ENCODE data around the gene GPR107.

GPR107 gene

GRCh38 chr9:130029223-130029973, 24.3 kb upstream of the GPR107 start:
- no peak for TF ChIP-seq CTCF (IDR thresholded peaks at IDR 0.05; ENCODE audit: insufficient read depth, low read depth, low read length, missing control alignments)
- DNase-seq (ENCODE audit: low read depth): no peak
- no peak overlapping the region for H3K4me3 ChIP-seq (ENCODE audit: low read length)

GRCh38 chr9:130030651-130031127, 23.0 kb upstream of the GPR107 start:
- no peak for DNase-seq (ENCODE audit: low read depth)
- no peak for TF ChIP-seq CTCF (IDR thresholded peaks at IDR 0.05; ENCODE audit: insufficient read depth, low read depth, low read length, missing control alignments)

GRCh38 chr9:130034570-130034969, 19.1 kb upstream of the GPR107 start:
- peak; percentile 80 for DNase-seq (ENCODE audit: low read depth)
- no peak overlapping the region for H3K4me3 ChIP-seq (ENCODE audit: low read length)

More at GRCh38 chr9:130030651-130031127, 23.0 kb upstream of the GPR107 start:
- H3K4me3 ChIP-seq (ENCODE audit: low read length): no peak overlapping the region

GRCh38 chr9:130036099-130036498, 17.6 kb upstream of the GPR107 start:
- DNase-seq (ENCODE audit: low read depth): peak; percentile 69
- no peak for TF ChIP-seq CTCF (IDR thresholded peaks at IDR 0.05; ENCODE audit: insufficient read depth, low read depth, low read length, missing control alignments)
- no peak overlapping the region for H3K4me3 ChIP-seq (ENCODE audit: low read length)

More at GRCh38 chr9:130034570-130034969, 19.1 kb upstream of the GPR107 start:
- no peak for TF ChIP-seq CTCF (IDR thresholded peaks at IDR 0.05; ENCODE audit: insufficient read depth, low read depth, low read length, missing control alignments)

GRCh38 chr9:130039528-130040147, 14.1 kb upstream of the GPR107 start:
- H3K4me3 ChIP-seq (ENCODE audit: low read length): no peak overlapping the region
- no peak for TF ChIP-seq CTCF (IDR thresholded peaks at IDR 0.05; ENCODE audit: insufficient read depth, low read depth, low read length, missing control alignments)
- DNase-seq (ENCODE audit: low read depth): no peak

- DNase-seq (ENCODE audit: low read depth): no peak
- TF ChIP-seq CTCF (IDR thresholded peaks at IDR 0.05; ENCODE audit: insufficient read depth, low read depth, low read length, missing control alignments): no peak
- H3K4me3 ChIP-seq (ENCODE audit: low read length): peak overlapping the region; percentile 80
These were observed 12.6 kb upstream of the GPR107 start for GRCh38 chr9:130040984-130041647.
